ENCODE results near the gene SLC25A41.
A peak's percentile ranks its signal among the peaks of the same experiment; 100 is the strongest.
"Not testable (repeated sequence)": the region's sequence is repeated elsewhere in the genome, so short reads cannot be mapped to it uniquely, and the experiment has no call there.

SLC25A41 gene

DNA sequence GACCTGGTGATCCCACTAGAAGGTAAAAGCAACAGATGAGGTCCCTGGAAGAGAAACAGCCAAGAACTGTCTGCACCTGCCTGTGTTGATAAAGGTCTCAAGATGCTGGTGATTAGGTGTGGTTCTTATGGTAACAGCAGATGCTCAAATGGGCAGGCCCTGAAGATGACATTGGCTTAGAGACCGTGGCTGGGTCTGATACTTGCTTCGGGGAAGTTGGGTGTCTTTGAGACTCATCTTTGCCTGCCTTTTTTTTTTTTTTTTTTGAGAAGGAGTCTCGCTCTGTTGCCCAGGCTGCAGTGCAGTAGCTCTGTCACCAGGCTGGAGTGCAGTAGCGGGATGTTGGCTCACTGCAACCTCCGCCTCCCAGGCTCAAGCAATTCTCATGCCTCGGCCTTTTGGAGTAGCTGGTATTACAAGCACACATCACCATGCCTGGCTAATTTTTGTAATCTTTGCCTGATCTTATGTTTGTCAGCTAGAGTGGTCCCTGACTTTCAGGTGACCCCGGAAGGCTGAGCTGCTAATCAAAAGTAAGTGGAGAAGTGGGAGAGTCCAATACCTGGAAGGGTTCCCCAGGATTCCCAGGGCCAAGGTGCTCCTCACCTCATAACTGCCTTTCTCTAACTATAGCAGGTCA, 18.1 kb upstream of the SLC25A41 start:
- peaks cover 7% of the 10 kb centered on the region for H3K9me3 Mint-ChIP-seq
- no peaks in the 10 kb centered on the region for H3K27me3 Mint-ChIP-seq
- no peak overlapping the region for H3K4me3 Mint-ChIP-seq
- H3K36me3 Mint-ChIP-seq (ENCODE audit: low read depth), result peaks cover 24% of the 10 kb centered on the region
- no peak overlapping the region for H3K27ac Mint-ChIP-seq
- no peaks in the 10 kb centered on the region for H3K4me1 Mint-ChIP-seq (ENCODE audit: low read depth)

DNA sequence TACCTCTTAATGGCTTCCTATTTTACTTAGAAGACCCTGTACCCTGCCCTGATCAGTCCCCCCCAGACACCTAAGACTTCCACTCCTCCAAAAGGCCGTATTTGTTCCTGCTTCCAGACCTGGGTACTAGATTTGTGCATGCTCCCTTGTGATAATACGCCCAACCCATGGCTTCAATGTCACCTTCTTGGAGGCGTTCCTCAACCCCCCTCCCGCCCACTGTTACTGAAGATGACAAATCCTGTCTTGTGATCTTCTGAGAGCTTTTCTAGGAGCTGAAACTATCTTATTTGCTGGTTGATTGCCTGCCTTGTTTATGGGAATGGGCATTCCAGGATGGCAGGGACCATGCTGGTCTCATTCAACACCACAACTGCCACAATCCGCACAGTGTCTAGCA, 16.6 kb upstream of the SLC25A41 start:
- no peaks in the 10 kb centered on the region for H3K27me3 Mint-ChIP-seq
- H3K4me1 Mint-ChIP-seq (ENCODE audit: low read depth), result no peaks in the 10 kb centered on the region
- no peak overlapping the region for H3K27ac Mint-ChIP-seq
- peaks cover 20% of the 10 kb centered on the region for H3K36me3 Mint-ChIP-seq (ENCODE audit: low read depth)
- H3K4me3 Mint-ChIP-seq, result no peak overlapping the region
- peaks cover 4% of the 10 kb centered on the region for H3K9me3 Mint-ChIP-seq

- no peak overlapping the region for H3K27ac Mint-ChIP-seq
- H3K27me3 Mint-ChIP-seq, result no peaks in the 10 kb centered on the region
- no peaks in the 10 kb centered on the region for H3K4me1 Mint-ChIP-seq (ENCODE audit: low read depth)
- peaks cover 4% of the 10 kb centered on the region for H3K36me3 Mint-ChIP-seq (ENCODE audit: low read depth)
- H3K9me3 Mint-ChIP-seq, result no peaks in the 10 kb centered on the region
- H3K4me3 Mint-ChIP-seq, result no peak overlapping the region
Measured at GRCh38 chr19:6448045-6448444, 14.5 kb upstream of the SLC25A41 start.

GRCh38 chr19:6446452-6446851, 12.9 kb upstream of the SLC25A41 start:
- peaks cover 4% of the 10 kb centered on the region for H3K36me3 Mint-ChIP-seq (ENCODE audit: low read depth)
- H3K4me3 Mint-ChIP-seq, result no peak overlapping the region
- H3K4me1 Mint-ChIP-seq (ENCODE audit: low read depth), result no peaks in the 10 kb centered on the region
- no peaks in the 10 kb centered on the region for H3K9me3 Mint-ChIP-seq
- H3K27me3 Mint-ChIP-seq, result no peaks in the 10 kb centered on the region
- no peak overlapping the region for H3K27ac Mint-ChIP-seq

GRCh38 chr19:6443986-6444385, 10.4 kb upstream of the SLC25A41 start:
- H3K27me3 Mint-ChIP-seq, result no peaks in the 10 kb centered on the region
- no peaks in the 10 kb centered on the region for H3K9me3 Mint-ChIP-seq
- H3K27ac Mint-ChIP-seq, result no peak overlapping the region
- no peaks in the 10 kb centered on the region for H3K36me3 Mint-ChIP-seq (ENCODE audit: low read depth)
- no peaks in the 10 kb centered on the region for H3K4me1 Mint-ChIP-seq (ENCODE audit: low read depth)
- no peak overlapping the region for H3K4me3 Mint-ChIP-seq

- no peaks in the 10 kb centered on the region for H3K36me3 Mint-ChIP-seq (ENCODE audit: low read depth)
- H3K4me1 Mint-ChIP-seq (ENCODE audit: low read depth), result no peaks in the 10 kb centered on the region
- no peaks in the 10 kb centered on the region for H3K9me3 Mint-ChIP-seq
- no peak overlapping the region for H3K27ac Mint-ChIP-seq
- no peaks in the 10 kb centered on the region for H3K27me3 Mint-ChIP-seq
- H3K4me3 Mint-ChIP-seq, result no peak overlapping the region
Measured at GRCh38 chr19:6442087-6442688, 8.6 kb upstream of the SLC25A41 start.

DNA sequence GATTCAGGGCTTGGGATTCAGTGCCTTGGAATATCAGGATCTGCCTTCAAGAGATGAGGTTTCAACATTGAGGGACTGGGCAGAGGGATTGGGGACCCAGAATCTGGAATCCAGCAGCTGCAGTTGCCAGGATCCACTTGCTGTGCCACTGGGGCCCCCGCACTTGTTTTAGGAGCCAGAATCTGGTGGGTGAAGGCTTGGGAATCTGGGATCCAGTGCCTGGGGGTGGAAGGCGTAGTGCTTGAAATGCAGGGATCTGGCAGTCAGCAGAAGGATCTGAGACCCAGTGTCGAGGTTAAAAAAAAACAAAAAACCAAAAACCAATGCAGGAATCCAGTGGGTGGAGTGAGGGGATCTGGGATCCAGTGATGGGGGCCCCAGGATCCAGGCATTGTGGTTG, 7.3 kb upstream of the SLC25A41 start:
- Mint-ChIP-seq H3K4me1 (ENCODE audit: low read depth) (no peaks in the 10 kb centered on the region), H3K27me3 (no peaks in the 10 kb centered on the region), H3K36me3 (ENCODE audit: low read depth) (no peaks in the 10 kb centered on the region), H3K4me3 (no peak overlapping the region), H3K27ac (no peak overlapping the region), H3K9me3 (no peaks in the 10 kb centered on the region)

- no peaks in the 10 kb centered on the region for H3K27me3 Mint-ChIP-seq
- no peaks in the 10 kb centered on the region for H3K4me1 Mint-ChIP-seq (ENCODE audit: low read depth)
- H3K9me3 Mint-ChIP-seq, result no peaks in the 10 kb centered on the region
- H3K36me3 Mint-ChIP-seq (ENCODE audit: low read depth), result no peaks in the 10 kb centered on the region
- no peak overlapping the region for H3K27ac Mint-ChIP-seq
- no peak overlapping the region for H3K4me3 Mint-ChIP-seq
Measured at GRCh38 chr19:6439743-6440142, 6.2 kb upstream of the SLC25A41 start.

DNA sequence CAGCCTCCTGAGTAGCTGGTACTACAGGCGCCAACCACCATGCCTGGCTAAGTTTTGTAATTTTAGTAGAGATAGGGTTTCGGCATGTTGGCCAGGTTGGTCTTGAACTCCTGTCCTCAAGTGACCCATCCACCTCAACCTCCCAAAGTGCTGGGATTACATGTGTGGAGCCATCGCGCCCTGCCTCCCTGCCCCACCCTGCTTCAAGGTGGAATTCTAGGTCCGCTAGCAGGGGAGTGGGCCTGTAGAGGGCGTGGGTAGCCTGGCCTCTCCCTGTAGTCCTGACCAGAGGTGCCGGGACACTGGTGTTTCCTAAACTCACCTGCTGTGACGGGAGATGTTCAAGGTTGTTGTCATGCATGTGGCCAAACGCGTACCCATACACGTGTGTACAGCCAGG, 398 bp downstream of the SLC25A41 start:
- Mint-ChIP-seq H3K27ac (no peak overlapping the region), H3K36me3 (ENCODE audit: low read depth) (no peaks in the 10 kb centered on the region), H3K9me3 (no peaks in the 10 kb centered on the region), H3K4me3 (no peak overlapping the region), H3K4me1 (ENCODE audit: low read depth) (peaks cover 3% of the 10 kb centered on the region), H3K27me3 (no peaks in the 10 kb centered on the region)

DNA sequence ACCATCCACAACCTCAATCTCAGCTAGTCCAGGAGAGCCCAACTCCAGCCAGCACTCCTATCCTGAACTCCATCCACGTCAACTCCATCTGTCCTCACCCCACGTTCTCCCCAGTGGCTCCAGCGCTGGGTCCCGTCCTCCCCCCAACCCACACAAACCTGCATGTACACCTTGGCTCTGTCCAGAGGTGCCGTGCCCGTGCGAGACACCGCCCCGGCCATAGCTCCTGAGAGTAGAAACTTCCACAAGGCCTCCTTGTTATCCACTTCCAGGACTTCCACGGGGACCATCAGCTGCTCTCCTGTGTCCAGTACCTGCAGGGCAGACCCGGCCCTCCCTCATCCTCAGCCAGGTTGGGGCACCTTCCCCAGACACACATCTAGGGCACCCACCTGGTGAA, 1.7 kb downstream of the SLC25A41 start:
- Mint-ChIP-seq H3K4me1 (ENCODE audit: low read depth) (peaks cover 3% of the 10 kb centered on the region), H3K36me3 (ENCODE audit: low read depth) (no peaks in the 10 kb centered on the region), H3K9me3 (no peaks in the 10 kb centered on the region), H3K27ac (no peak overlapping the region), H3K4me3 (no peak overlapping the region), H3K27me3 (no peaks in the 10 kb centered on the region)

- Mint-ChIP-seq H3K4me3 (peak overlapping the region; percentile 71), H3K36me3 (ENCODE audit: low read depth) (no peaks in the 10 kb centered on the region), H3K27me3 (no peaks in the 10 kb centered on the region), H3K27ac (peak overlapping the region; percentile 52), H3K4me1 (ENCODE audit: low read depth) (peaks cover 13% of the 10 kb centered on the region), H3K9me3 (no peaks in the 10 kb centered on the region)
Measured at GRCh38 chr19:6429419-6430221, 3.9 kb downstream of the SLC25A41 start.

DNA sequence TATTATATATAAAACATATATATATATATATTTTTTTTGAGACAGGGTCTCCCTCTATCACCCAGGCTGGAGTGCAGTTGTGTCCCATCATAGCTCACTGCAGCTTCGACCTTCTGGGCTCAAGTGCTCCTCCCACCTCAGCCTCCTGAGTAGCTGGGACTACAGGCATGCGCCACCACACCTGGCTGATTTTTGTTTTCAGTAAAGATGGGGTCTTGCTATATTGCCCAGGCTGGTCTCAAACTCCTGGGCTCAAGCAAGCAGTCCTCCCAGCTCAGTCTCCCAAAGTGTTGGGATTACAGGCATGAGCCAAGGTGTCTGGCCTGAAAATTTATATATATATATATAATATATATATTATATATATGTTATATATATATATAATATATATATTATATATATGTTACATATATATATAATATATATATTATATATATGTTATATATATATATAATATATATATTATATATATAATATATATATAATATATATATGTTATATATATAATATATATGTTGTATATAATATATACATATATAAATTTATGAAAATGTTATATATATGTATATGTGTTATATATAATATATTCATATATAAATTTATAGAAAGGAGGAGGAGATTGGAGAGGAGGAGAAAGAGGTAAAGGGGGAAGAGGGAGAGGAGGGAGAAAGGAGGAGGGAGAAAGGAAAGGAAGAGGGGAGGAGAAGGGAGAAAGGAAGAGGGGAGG, 4.7 kb downstream of the SLC25A41 start:
- not testable (repeated sequence) for H3K27ac Mint-ChIP-seq; H3K27me3 Mint-ChIP-seq; H3K9me3 Mint-ChIP-seq; H3K36me3 Mint-ChIP-seq (ENCODE audit: low read depth); H3K4me3 Mint-ChIP-seq
- H3K4me1 Mint-ChIP-seq (ENCODE audit: low read depth), result peaks cover 13% of the 10 kb centered on the region

- H3K4me3 Mint-ChIP-seq, result no peak overlapping the region
- peaks cover 30% of the 10 kb centered on the region for H3K4me1 Mint-ChIP-seq (ENCODE audit: low read depth)
- H3K36me3 Mint-ChIP-seq (ENCODE audit: low read depth), result peaks cover 11% of the 10 kb centered on the region
- H3K27ac Mint-ChIP-seq, result no peak overlapping the region
- no peaks in the 10 kb centered on the region for H3K9me3 Mint-ChIP-seq
- H3K27me3 Mint-ChIP-seq, result no peaks in the 10 kb centered on the region
Measured at GRCh38 chr19:6427131-6427530, 6.4 kb downstream of the SLC25A41 start.

DNA sequence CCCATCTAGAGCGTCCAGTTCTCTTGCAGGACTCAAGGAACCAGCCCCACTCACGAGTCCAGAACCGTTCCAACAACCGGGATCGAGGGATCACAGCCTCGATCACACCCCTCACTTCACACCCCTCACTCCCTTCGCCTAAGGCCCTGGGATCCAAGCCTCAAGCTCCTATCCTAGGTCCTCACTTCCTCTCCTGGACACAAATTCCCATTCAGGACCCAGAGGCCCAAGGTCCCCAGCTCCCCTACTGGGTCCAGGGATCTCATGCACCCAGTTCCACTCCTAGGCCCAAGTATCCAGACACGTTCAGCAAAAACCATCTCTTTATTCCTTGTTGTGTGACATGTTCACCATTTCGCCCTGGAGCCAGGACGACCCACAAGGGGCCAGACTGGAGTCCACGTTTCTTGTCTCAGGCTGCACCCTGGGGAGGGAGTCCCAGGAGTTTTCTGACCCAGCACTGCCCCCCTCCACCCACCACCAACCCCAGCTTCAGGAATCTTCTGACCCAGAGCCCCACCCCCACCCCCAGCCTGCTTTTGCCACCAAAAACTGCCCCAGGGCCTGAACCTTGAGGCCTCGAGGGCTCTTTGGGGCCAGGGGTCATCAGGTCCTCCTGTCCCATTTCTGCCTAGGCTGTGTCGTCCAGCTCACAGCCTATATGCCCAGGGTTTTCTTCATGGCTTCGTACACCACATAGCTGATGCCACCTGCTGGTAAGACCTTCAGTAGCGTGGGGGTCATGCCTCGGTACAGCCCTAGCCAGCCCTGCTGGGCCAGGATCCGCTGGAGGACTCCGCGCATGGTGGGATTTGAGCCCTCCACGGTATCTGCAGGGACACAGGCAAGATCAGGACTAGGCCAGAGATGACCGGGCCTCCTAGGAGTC, 7.6 kb downstream of the SLC25A41 start:
- H3K27ac Mint-ChIP-seq, result peak overlapping the region; percentile 90
- no peaks in the 10 kb centered on the region for H3K9me3 Mint-ChIP-seq
- no peaks in the 10 kb centered on the region for H3K27me3 Mint-ChIP-seq
- H3K4me3 Mint-ChIP-seq, result peak overlapping the region; percentile 68
- H3K36me3 Mint-ChIP-seq (ENCODE audit: low read depth), result peaks cover 21% of the 10 kb centered on the region
- H3K4me1 Mint-ChIP-seq (ENCODE audit: low read depth), result peaks cover 38% of the 10 kb centered on the region

All from stimulated activated naive CD8-positive, alpha-beta T cell treated with anti-CD3 and anti-CD28 coated beads, Interleukin-15, Interleukin-2, amounts not matched to agents 100 ng/mL and 50 ng/mL, for 24 hours (primary cell).